Mesothelial cell of epicardium (in vitro differentiated cells): ENCODE measurements around the gene ADAMTS17. TPM values are rescaled to one million over a fixed set of nuclear protein-coding genes. Genes with fewer than 3 reads are reported as not detected.
"Not testable (repeated sequence)": the region's sequence is repeated elsewhere in the genome, so short reads cannot be mapped to it uniquely, and the experiment has no call there.

Experiments
- DNase-seq, 2 experiments: peaks; one replicate each; pipeline ENCODE4 v3.0.0; 2021; ENCODE audit warnings: low spot score in 2 of 2; ENCODE audit not compliant: unreplicated experiment in 2 of 2
- H3K27ac Mint-ChIP-seq: 2 replicates; pipeline ENCODE4 v1.8.0; 2021; ENCODE audit warnings: mixed read lengths
- H3K27me3 Mint-ChIP-seq: 2 replicates; pipeline ENCODE4 v1.8.0; 2021; ENCODE audit warnings: low read depth, mixed read lengths
- H3K36me3 Mint-ChIP-seq: 2 replicates; pipeline ENCODE4 v1.8.0; 2021; ENCODE audit warnings: mixed read lengths
- H3K4me1 Mint-ChIP-seq: 2 replicates; pipeline ENCODE4 v1.8.0; 2021; ENCODE audit warnings: mixed read lengths
- H3K4me3 Mint-ChIP-seq: 2 replicates; pipeline ENCODE4 v1.8.0; 2021; ENCODE audit warnings: mild to moderate bottlenecking, moderate library complexity, mixed read lengths
- H3K9me3 Mint-ChIP-seq: 2 replicates; pipeline ENCODE4 v1.8.0; 2021; ENCODE audit warnings: mixed read lengths
- total RNA-seq: library from RNA; stranded (reverse); gene quantifications from 3 replicates; pipeline ENCODE4 v1.2.1, GENCODE V29; 2021
- TF ChIP-seq, protein P1 (sequence below): fragments of 200-600 bp; sonication (generic); IDR thresholded peaks from one replicate; pipeline ENCODE4 v1.5.0; 2021; ENCODE audit warnings: antibody characterized with exemption; ENCODE audit not compliant: unreplicated experiment

ADAMTS17 gene
- total RNA-seq, 1 donor from 2014 or later, result 39.4 TPM

DNA sequence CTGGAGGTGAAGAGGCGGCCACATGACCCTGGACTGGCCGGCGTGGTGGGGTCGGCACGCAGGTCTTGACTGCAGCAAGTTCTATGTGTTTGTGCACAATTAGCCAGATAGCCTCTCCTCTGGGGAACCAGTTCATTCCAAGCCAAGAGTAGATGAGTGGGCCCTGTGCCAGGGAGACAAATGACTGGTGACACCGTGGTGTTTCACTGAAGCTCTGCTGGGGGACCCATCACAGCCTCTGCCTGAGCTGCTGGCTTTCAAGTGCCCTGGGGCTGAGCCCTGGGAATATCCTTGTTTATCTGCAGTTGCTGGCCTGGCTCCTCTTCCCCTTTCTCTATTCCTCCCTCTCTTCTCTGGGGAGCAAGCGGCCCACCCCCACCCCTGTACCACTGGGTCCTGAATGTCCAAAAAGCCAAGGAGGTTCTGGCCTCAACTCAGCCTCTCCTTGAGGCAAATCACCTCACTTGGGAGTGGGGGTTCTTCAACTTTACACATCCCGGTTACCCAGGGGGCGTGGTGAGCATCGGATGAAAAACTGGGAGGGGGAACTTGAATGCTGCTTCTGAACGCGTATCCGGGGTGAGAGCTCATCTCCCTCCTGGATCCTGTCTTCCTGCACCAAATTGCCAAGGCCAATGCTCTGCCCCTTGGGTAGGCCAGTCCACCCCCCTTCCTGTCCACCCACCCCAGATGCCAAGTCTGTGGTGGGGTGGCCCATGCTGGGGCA is 408.9 kb downstream of the ADAMTS17 start:
- H3K4me3 Mint-ChIP-seq, result no peak overlapping the region
- no peaks in the 10 kb centered on the region for H3K4me1 Mint-ChIP-seq
- no peak for DNase-seq
- peaks cover 6% of the 10 kb centered on the region for H3K27me3 Mint-ChIP-seq
- peaks cover 5% of the 10 kb centered on the region for H3K9me3 Mint-ChIP-seq
- no peak overlapping the region for H3K27ac Mint-ChIP-seq
- TF ChIP-seq, protein P1, sequence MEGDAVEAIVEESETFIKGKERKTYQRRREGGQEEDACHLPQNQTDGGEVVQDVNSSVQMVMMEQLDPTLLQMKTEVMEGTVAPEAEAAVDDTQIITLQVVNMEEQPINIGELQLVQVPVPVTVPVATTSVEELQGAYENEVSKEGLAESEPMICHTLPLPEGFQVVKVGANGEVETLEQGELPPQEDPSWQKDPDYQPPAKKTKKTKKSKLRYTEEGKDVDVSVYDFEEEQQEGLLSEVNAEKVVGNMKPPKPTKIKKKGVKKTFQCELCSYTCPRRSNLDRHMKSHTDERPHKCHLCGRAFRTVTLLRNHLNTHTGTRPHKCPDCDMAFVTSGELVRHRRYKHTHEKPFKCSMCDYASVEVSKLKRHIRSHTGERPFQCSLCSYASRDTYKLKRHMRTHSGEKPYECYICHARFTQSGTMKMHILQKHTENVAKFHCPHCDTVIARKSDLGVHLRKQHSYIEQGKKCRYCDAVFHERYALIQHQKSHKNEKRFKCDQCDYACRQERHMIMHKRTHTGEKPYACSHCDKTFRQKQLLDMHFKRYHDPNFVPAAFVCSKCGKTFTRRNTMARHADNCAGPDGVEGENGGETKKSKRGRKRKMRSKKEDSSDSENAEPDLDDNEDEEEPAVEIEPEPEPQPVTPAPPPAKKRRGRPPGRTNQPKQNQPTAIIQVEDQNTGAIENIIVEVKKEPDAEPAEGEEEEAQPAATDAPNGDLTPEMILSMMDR, result no peak
- no peaks in the 10 kb centered on the region for H3K36me3 Mint-ChIP-seq

DNA sequence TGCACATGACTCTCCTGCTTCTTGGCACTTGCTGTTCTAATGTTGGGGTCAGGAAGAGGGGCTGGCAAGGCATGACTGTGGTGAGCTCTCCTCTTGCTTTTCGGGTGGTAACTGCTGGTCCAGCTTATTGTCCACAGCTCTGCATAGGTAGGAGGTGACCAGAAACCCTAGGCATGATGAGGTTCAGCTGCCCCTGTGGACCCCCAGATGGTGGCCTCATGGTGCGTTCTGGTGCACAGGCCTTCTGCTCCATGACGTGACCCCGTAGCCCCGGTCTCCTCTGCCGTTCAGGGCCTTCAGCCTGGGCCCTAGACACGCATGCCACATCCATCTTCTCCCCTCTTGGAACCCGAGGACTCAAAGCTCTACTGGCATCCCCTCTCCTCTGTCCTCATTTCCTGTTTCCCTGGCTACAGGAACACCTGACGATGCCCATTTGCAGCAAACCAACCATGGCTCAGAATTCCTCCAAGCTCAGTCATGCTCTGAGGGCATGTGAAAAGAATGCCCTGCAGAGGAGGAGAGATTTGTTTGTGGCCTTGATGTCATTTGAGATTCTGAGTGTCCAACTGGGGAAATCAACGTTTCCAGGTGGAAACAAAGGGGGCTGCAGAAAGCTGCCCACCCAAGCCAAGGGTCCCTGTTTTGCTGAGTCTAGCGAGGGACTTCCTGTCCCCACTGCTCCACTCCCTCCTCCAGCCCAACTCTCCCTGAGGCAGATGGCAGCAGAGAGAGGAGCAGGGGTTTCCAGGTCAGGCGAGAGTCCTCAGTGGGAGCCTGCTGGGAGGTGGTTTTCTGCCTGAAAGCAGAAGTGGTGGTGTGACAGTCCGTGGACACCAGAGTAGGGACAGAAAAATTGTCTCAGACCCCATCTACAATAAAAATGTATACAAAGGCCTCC is 409.8 kb downstream of the ADAMTS17 start:
- Mint-ChIP-seq H3K4me3 (no peak overlapping the region), H3K27me3 (peaks cover 6% of the 10 kb centered on the region), H3K36me3 (no peaks in the 10 kb centered on the region), H3K9me3 (peaks cover 3% of the 10 kb centered on the region), H3K27ac (no peak overlapping the region), H3K4me1 (no peaks in the 10 kb centered on the region)
- TF ChIP-seq, protein P1, result no peak
- DNase-seq, result no peak

DNA sequence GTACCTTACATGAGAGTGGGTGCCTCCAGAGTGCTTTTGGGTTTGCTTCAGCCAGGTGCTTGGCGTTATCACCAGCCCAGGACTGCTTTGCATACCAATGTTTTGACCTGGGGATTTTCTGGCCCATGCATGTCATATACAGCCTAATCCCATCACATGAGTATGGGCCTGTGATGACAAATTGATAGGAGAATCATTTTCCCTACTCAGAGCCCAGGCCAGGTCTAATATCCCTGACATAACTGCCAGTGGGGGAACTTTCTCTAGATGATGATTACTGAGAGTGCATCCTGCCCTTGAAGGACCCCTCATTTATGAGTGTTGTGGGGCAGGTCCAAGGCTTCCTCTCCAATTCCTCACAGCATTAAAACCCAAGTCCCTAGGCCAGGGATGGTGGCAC is 411.1 kb downstream of the ADAMTS17 start:
- Mint-ChIP-seq H3K4me1 (peaks cover 4% of the 10 kb centered on the region), H3K4me3 (no peak overlapping the region), H3K36me3 (no peaks in the 10 kb centered on the region), H3K9me3 (no peaks in the 10 kb centered on the region), H3K27me3 (peaks cover 6% of the 10 kb centered on the region), H3K27ac (no peak overlapping the region)
- TF ChIP-seq, protein P1, result no peak
- DNase-seq, result no peak

DNA sequence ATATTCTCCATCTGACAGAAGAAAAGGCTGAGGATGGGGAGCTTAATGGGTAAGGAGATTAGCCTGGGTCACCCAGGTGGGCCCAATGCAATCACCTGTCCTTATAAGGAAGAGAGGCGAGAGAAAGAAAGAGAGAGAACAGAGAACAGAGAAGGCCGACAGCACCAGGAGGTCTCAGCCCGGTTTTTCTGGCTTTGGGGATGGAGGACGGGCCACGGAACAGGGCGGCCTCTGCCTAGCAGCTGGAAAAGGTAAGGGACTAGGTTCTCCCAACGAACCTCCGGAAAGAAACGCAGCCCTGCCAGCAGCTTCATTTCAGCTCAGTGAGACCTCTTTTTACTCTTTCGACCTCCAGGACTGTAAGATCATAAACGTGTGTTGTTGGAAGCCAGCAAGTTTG is 412.5 kb downstream of the ADAMTS17 start:
- TF ChIP-seq, protein P1, result no peak
- peaks cover 5% of the 10 kb centered on the region for H3K4me1 Mint-ChIP-seq
- peak overlapping the region; percentile 71 for H3K4me3 Mint-ChIP-seq
- H3K36me3 Mint-ChIP-seq, result no peaks in the 10 kb centered on the region
- no peak overlapping the region for H3K27ac Mint-ChIP-seq
- peaks cover 7% of the 10 kb centered on the region for H3K27me3 Mint-ChIP-seq
- H3K9me3 Mint-ChIP-seq, result no peaks in the 10 kb centered on the region
- no peak for DNase-seq

DNA sequence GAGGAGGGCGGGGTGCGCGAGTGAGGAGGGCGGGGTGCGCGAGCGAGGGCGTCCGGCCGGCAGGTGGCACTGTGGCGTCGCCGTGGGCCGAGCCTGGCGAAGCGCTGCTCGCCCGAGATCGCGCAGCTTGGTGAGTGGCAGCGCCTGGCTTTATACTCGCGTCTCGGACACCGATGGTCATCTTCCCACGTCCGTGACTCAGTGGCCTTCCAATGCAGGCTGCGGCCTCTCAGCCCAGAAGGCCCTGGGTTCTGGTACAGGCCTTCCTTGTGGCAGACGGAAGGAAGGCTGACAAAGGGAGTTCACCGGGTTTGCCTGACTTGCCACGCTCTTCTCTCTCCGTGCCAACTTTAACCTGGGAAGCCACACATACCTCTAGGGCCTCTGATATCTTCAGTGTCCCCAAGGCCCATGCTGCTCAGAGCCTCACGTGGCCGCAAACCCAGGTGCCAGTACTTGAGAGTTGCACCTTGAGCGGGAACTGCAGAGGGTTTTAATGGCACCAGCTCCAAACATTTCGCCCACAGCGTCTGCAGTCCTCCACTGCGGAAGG is 413.3 kb downstream of the ADAMTS17 start:
- H3K4me1 Mint-ChIP-seq, result peaks cover 5% of the 10 kb centered on the region
- no peaks in the 10 kb centered on the region for H3K36me3 Mint-ChIP-seq
- peak overlapping the region; percentile 71 for H3K4me3 Mint-ChIP-seq
- peak; percentile 69 to 86 for DNase-seq
- H3K27ac Mint-ChIP-seq, result peak overlapping the region; percentile 80
- peaks cover 14% of the 10 kb centered on the region for H3K27me3 Mint-ChIP-seq
- H3K9me3 Mint-ChIP-seq, result no peaks in the 10 kb centered on the region
- TF ChIP-seq, protein P1, result peak; percentile 64

DNA sequence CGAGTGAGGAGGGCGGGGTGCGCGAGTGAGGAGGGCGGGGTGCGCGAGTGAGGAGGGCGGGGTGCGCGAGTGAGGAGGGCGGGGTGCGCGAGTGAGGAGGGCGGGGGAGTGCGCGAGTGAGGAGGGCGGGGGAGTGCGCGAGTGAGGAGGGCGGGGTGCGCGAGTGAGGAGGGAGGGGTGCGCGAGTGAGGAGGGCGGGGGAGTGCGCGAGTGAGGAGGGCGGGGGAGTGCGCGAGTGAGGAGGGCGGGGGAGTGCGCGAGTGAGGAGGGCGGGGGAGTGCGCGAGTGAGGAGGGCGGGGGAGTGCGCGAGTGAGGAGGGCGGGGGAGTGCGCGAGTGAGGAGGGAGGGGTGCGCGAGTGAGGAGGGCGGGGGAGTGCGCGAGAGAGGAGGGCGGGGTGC is 415.2 kb downstream of the ADAMTS17 start:
- DNase-seq, H3K27ac Mint-ChIP-seq, H3K4me1 Mint-ChIP-seq, H3K4me3 Mint-ChIP-seq, H3K36me3 Mint-ChIP-seq, H3K9me3 Mint-ChIP-seq: not testable (repeated sequence)
- peaks cover 20% of the 10 kb centered on the region for H3K27me3 Mint-ChIP-seq
